Renal cortex interstitium (tissue), 15 donors: Measurements from ENCODE around the gene PPP1R18. TPM values are rescaled to one million over a fixed set of nuclear protein-coding genes. Genes with fewer than 3 reads are reported as not detected.
A peak's percentile ranks its signal among the peaks of the same experiment; 100 is the strongest.
"Not testable (repeated sequence)": the region's sequence is repeated elsewhere in the genome, so short reads cannot be mapped to it uniquely, and the experiment has no call there.

ENCODE experiments used
- DNase-seq, 11 donors: peaks; one replicate each; pipeline ENCODE4 v3.0.0-alpha.2; 2013; ENCODE audit warnings: low read depth in 9 of 11, low spot score in 4 of 11; ENCODE audit errors: extremely low read depth in 1 of 11
- long read RNA-seq, 16 experiments: transcript quantifications; one replicate each; lab custom pipeline, GENCODE V29; 2026
- polyA plus RNA-seq, 3 donors: library from polyadenylated mRNA; unstranded; fragments of 120-200 nt; gene quantifications; one replicate each; pipeline ENCODE4 v1.2.1, GENCODE V29; 2013; ENCODE audit not compliant: insufficient read length in 3 of 3

The PPP1R18 gene, protein sequence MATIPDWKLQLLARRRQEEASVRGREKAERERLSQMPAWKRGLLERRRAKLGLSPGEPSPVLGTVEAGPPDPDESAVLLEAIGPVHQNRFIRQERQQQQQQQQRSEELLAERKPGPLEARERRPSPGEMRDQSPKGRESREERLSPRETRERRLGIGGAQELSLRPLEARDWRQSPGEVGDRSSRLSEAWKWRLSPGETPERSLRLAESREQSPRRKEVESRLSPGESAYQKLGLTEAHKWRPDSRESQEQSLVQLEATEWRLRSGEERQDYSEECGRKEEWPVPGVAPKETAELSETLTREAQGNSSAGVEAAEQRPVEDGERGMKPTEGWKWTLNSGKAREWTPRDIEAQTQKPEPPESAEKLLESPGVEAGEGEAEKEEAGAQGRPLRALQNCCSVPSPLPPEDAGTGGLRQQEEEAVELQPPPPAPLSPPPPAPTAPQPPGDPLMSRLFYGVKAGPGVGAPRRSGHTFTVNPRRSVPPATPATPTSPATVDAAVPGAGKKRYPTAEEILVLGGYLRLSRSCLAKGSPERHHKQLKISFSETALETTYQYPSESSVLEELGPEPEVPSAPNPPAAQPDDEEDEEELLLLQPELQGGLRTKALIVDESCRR
- polyA plus RNA-seq: 10 to 100 TPM; 29.8 to 43.1 (median 34.2) TPM
- long read RNA-seq, donor 1, partial matches to known transcripts: 13 of 18 reads
- long read RNA-seq, donor 1, other reads (novel, unspliced or antisense): 0 of 18 reads
- long read RNA-seq, donor 2, transcript PPP1R18-206 (3 exons, 1,448 nt): major isoform, 8 of 8 reads
- long read RNA-seq, donor 2, partial matches to known transcripts: 0 of 8 reads
- long read RNA-seq, donor 2, other reads (novel, unspliced or antisense): 0 of 8 reads
- long read RNA-seq, donor 3, transcript PPP1R18-206 (3 exons, 1,448 nt): major isoform, 9 of 10 reads
- long read RNA-seq, donor 3, partial matches to known transcripts: 0 of 10 reads
- long read RNA-seq, donor 3, other reads (novel, unspliced or antisense): 0 of 10 reads
- long read RNA-seq, donor 4, partial matches to known transcripts: 0 of 3 reads
- long read RNA-seq, donor 4, other reads (novel, unspliced or antisense): 0 of 3 reads
- long read RNA-seq, donor 5: 0 reads
- long read RNA-seq, donor 6, transcript PPP1R18-206 (3 exons, 1,448 nt): major isoform, 8 of 8 reads
- long read RNA-seq, donor 6, partial matches to known transcripts: 0 of 8 reads
- long read RNA-seq, donor 6, other reads (novel, unspliced or antisense): 0 of 8 reads
- long read RNA-seq, donor 7, transcript PPP1R18-206 (3 exons, 1,448 nt): major isoform, 8 of 10 reads
- long read RNA-seq, donor 7, partial matches to known transcripts: 0 of 10 reads
- long read RNA-seq, donor 7, other reads (novel, unspliced or antisense): 0 of 10 reads
- long read RNA-seq, donor 8: 0 reads
- long read RNA-seq, donor 9, partial matches to known transcripts: 0 of 5 reads
- long read RNA-seq, donor 9, other reads (novel, unspliced or antisense): 0 of 5 reads
- long read RNA-seq, donor 10, transcript PPP1R18-206 (3 exons, 1,448 nt): major isoform, 6 of 7 reads
- long read RNA-seq, donor 10, partial matches to known transcripts: 0 of 7 reads
- long read RNA-seq, donor 10, other reads (novel, unspliced or antisense): 0 of 7 reads
- long read RNA-seq, donor 11, transcript PPP1R18-206 (3 exons, 1,448 nt): major isoform, 11 of 13 reads
- long read RNA-seq, donor 11, partial matches to known transcripts: 0 of 13 reads
- long read RNA-seq, donor 11, other reads (novel, unspliced or antisense): 0 of 13 reads
- long read RNA-seq, donor 12, partial matches to known transcripts: 0 of 1 reads
- long read RNA-seq, donor 12, other reads (novel, unspliced or antisense): 0 of 1 reads
- long read RNA-seq, donor 13: 0 reads
- long read RNA-seq, donor 14, transcript PPP1R18-206 (3 exons, 1,448 nt): major isoform, 5 of 5 reads
- long read RNA-seq, donor 14, partial matches to known transcripts: 0 of 5 reads
- long read RNA-seq, donor 14, other reads (novel, unspliced or antisense): 0 of 5 reads
- long read RNA-seq, donor 15, partial matches to known transcripts: 0 of 4 reads
- long read RNA-seq, donor 15, other reads (novel, unspliced or antisense): 0 of 4 reads
- long read RNA-seq, donor 16, transcript PPP1R18-206 (3 exons, 1,448 nt): major isoform, 30 of 39 reads
- long read RNA-seq, donor 16, partial matches to known transcripts: 7 of 39 reads
- long read RNA-seq, donor 16, other reads (novel, unspliced or antisense): 0 of 39 reads

DNA sequence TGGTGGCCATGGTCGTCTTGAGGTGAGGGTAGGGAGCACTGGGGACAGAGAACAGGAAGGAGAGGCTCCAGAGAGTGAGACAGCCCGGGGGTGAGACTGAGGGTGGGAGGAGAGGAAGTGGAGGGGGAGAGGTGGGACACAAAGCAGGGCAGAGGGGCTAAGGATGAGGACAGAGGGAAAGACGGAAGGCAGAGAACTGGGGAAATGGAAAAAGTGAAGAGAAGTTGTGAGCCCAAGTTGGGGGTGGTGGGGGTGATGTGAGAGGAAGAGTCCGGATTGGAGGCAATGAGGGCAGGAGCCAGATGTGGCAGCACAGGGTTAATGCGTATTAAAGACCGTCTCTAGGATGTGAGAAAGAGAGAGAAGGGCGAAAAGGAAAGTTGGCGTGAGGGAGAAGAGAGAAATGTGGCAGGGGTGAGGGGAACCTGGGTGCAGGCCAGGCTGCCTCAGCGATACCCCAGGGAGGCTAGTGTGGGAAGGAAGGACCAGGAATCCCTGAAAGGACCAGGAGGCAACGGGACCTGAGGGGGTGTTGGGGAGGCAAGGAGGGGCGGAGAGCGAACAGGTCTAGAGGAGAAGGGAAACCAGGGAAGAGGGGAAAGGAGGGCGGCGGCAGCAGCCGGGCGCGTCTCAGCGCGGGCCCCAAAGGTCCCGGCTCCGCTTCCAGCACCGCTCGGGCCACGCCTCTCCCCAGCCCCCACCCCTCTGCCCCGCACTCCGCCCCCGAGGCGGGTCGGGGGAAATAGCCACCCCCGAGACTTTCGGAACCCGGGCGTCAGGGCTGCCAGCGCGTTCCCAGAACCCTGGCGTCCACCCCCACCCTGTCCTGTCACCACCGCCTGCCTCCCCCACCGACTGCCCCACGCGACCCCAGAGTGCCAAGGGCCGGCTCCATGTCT is at the start of gene PPP1R18:
PPP1R18 (minus strand) TSS at position 637 of the 899 bp plus-strand sequence; CDS start at position 10, 627 bp downstream.
- DNase-seq: peak in 1 of 11 donors; percentile 56

DNA sequence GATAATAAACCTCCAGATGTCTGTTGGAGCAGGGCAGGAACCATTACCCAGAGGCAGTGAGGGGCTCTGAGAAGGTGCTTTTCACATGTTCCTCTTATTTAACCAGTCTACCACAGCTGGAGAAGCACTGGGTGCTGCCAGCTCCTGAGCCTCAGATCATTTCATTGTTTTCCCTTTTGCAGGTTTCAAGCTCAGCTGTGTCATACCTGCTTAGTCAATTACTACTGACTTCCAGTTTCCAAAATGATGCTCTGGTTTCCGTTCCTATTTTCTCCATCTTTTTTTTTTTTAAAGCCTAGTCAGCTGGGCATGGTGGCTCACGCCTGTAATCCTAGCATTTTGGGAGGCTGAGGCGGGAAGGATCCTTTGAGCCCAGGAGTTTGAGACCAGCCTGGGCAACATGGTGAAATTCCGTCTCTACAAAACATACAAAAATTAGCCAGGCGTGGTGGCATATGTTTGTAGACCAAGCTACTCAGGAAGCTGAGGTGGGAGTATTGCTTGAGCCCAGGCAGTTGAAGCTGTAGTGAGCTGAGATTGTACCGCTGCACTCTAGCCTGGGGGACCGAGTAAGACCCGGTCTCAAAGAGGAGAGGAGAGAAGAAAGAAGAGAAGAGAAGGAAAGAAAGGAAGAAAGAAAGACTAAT is 49.3 kb upstream of the PPP1R18 start:
- DNase-seq: no peak

DNA sequence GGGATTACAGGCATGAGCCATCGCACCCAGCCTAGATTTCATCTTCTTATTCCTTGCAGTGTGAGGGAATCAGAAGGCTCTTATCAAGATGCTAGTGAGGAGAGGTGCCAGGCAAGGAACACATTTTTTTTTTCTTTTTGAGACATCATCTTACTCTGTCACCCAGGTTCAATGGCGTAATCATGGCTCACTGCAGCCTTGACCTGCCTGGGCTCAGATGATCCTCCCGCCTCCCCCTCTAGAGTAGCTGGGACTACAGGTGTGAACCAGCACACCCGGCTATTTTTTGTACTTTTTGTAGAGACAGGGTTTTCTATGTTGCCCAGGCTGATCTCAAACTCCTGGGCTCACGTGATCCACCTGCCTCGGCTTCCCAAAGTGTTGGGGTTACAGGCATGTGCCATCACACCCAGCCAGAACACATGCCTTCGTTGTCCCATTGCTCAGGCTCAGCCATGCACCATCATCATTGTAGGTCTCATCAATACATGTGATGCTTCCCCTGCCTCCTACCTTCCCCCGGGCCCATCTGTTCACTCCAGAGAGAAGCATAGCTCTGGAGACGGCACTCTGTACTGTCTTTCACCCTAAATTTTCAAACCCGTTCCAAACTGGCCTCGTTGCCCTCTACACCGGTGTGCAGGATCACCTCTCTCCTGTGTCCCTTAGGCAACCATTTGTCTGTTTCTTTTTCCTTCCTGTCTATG is 45.9 kb upstream of the PPP1R18 start:
- no peak for DNase-seq

DNA sequence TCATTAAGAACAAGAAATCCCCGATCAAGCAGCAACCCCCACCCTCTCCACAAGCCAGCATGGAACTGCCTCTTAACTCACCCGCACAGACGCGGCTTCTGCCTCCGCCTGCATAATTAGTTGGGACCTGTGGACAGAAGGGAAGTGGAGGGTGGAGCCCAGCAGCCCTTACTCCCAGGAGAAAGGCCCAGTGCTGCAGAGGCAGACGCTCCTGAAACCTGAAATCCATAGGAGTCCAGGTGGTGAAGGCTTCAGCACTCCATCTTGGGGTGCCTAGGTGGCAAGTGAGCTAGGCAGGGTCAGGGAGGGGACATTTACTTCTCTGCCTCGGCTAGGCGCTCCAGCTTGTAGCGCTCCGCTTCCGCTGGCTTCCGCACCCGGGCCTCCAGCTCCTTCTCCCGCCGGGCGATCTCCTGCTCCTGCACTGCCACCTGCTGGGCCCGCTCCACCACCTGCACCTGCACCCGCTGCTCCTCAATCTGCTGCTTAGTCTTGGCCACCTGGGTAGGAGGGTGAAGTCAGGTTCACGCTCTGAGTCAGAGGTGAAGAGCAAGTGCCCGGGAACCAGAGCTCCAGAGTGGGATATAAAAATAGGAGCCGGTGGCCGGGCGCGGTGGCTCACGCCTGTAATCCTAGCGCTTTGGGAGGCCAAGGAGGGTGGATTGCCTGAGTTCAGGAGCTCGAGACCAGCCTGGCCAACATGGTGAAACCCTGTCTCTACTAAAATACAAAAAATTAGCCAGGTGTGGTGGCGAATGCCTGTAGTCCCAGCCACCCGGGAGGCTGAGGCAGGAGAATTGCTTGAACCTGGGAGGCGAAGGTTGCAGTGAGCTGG is 44.4 kb upstream of the PPP1R18 start:
- DNase-seq: peak in 1 of 11 donors; percentile 63

DNA sequence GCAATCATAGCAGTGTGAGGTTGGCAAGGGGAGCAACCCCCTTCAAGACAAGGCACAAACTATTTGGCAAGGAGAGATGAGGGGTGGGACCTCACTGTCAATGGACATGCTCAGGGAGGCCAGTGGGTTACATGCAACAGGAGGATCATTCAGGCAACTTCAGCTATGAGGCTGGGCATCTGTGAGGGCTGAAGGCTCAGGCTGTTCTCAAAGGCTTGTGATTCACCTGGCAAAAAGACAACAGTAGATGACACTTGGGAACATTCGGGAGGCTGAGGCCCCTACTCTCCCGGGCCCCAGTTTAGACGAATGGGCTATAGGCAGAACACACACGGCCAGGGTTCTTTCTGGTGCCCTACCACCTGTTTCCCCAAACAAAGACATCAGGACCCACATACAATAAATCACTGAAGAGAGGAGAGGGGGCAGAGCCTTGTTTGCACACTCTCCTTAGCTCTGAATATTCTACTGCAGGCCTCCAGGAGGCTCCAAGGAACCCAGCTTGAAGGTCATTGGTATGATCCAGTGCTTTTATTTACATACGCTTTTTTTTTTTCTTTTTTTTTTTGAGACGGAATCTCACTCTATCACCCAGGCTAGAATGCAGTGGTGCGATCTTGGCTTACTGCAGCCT is 41.6 kb upstream of the PPP1R18 start:
- no peak for DNase-seq

DNA sequence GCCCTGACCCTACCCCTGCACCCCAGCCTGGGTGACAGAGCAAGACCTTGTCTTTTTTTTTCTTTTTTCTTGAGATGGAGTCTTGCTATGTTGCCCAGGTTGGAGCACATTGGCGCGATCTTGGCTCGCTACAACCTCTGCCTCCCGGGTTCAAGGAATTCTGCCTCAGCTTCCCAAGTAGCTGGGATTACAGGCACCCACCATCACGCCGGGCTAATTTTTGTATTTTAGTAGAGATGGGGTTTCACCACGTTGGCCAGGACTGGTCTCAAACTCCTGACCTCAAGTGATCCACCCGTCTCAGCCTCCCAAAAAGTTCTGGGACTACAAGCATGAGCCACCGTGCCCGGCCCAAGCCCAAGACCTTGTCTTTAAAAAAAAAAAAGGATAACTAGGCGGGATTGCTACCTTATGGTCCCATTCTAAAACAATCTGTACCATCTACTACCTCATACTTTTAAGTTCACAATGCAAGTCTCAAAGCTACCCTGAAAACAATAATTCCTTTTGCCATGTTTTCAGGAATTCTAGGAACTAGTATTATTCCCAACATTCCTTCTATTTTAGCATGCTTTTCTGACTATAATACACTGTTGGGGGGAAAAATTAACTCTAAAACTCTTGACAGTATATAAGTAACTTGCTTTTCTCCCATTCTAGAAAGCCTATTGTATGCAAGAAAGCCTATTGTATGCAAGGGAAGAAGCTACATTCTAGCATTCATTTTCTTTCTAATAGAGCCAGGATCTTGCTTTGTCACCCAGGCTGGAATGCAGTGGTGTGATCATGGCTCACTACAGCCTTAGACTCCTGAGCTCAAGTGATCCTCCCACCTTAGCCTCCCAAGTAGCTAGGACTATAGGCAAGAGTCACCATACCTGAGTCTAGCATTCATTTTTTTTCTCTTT is 40.3 kb upstream of the PPP1R18 start:
- DNase-seq: no peak

DNA sequence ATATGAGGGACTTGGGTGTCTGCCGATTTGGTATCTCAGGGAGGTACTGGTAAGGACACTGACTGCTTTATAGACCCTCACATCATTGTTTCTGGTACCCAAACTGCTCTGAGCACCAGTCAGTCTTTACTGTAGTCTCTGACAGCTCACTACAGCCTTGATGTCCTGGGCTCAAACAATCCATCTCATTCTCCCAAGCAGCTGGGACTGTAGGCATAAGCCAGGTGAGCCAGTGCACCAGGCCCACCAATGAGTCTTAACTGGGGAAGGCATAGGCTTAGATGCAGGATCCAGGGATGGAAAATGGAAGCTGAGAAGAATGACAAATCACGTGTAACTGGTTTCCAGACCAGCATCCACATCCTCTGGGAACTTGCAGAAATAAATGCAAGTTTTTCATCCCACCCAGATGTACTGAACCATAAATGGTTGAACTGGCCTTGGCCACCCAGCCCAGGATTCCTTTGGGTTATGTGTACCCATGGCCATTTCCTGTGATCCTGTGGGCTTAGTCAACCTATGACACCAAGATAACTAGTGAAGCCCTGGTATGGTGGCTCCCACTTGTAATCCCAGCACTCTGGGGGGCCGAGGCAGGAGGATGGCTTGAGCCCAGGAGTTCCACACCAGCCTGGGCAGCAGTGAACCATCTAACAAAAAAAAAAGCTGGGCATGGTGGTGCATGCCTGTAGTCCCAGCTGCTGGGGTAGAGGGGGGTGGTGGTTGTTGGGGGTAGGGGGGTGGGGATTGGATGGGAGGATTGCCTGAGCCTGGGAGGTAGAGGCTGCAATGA is 39.5 kb upstream of the PPP1R18 start:
- no peak for DNase-seq

DNA sequence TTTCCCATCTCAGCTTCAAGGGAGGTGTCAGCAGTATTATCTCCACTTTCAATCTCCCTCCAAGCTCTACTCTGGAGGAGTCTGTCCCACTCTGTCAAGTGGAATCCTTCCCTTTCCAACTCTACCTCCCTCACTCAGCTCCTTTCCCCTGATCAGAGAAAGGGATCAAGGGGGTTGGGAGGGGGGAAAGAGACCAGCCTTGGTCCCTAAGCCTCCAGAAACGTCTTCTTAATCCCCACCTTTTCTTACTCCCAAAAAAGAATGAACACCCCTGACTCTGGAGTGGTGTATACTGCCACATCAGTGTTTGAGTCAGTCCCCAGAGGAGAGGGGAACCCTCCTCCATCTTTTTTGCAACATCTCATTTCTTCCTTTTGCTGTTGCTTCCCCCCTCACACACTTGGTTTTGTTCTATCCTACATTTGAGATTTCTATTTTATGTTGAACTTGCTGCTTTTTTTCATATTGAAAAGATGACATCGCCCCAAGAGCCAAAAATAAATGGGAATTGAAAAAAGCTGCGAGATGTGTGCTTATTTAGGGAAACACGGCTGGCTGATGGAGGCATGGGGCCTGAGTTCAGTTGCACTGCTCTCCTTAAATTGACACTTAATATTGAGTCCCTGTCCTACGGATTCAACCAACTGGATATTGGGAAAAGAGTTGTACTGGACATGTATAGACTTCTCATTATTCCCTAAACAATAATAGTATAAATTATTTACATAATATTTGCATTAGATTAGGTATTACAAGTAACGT is 38.6 kb upstream of the PPP1R18 start:
- no peak for DNase-seq

DNA sequence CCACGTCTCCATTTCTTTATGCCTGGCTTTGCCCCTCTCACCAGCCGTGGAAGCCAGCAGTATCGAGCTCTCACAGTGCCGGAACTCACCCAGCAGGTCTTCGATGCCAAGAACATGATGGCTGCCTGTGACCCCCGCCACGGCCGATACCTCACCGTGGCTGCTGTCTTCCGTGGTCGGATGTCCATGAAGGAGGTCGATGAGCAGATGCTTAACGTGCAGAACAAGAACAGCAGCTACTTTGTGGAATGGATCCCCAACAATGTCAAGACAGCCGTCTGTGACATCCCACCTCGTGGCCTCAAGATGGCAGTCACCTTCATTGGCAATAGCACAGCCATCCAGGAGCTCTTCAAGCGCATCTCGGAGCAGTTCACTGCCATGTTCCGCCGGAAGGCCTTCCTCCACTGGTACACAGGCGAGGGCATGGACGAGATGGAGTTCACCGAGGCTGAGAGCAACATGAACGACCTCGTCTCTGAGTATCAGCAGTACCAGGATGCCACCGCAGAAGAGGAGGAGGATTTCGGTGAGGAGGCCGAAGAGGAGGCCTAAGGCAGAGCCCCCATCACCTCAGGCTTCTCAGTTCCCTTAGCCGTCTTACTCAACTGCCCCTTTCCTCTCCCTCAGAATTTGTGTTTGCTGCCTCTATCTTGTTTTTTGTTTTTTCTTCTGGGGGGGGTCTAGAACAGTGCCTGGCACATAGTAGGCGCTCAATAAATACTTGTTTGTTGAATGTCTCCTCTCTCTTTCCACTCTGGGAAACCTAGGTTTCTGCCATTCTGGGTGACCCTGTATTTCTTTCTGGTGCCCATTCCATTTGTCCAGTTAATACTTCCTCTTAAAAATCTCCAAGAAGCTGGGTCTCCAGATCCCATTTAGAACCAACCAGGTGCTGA is 37.6 kb upstream of the PPP1R18 start:
- DNase-seq: not testable (repeated sequence)

DNA sequence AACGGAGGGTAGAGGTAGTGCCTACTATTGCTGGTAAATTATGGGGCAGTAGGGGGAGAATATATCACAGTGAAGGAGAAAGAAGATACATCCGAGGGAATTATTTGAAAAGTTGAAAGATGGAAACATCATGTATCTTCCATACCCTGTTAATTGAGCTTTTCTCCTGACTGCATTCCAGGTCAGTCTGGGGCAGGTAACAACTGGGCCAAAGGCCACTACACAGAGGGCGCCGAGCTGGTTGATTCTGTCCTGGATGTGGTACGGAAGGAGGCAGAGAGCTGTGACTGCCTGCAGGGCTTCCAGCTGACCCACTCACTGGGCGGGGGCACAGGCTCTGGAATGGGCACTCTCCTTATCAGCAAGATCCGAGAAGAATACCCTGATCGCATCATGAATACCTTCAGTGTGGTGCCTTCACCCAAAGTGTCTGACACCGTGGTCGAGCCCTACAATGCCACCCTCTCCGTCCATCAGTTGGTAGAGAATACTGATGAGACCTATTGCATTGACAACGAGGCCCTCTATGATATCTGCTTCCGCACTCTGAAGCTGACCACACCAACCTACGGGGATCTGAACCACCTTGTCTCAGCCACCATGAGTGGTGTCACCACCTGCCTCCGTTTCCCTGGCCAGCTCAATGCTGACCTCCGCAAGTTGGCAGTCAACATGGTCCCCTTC is 36.9 kb upstream of the PPP1R18 start:
- not testable (repeated sequence) for DNase-seq
